ENCODE measurements around the gene GRK1.

The GRK1 gene

DNA sequence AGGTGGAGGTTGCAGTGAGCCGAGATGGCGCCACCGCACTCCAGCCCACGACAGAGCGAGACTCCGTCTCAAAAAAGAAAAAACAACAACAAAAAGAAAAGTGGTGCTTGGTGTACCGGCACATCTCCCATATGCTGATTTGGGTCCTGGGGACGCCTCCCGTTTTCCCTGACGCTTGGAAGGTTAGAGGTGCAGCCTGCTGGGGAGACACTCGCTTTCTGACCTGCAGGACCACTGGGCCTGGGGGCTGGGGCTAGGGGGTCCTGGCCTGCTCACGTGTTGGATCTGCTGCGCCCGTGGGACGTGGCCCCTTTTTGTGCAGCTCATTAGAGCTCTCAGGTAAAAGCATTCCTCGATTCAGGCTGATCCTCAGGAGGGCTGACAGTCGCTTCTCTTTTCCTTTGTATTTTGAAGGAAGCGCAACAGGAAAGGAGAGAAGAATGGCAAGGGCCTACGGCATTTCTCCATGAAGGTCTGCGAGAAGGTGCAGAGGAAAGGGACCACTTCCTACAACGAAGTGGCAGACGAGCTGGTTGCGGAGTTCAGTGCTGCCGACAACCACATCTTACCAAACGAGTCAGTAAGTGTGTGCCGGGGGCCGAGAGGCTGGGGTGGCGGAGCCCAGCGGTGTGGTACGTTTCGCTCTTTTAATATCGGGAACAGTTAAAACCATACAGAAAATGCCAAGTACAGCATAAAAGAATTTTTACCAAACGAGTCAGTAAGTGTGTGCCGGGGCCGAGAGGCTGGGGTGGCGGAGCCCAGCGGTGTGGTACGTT, 34.1 kb upstream of the GRK1 start:
- no peak for DNase-seq

DNA sequence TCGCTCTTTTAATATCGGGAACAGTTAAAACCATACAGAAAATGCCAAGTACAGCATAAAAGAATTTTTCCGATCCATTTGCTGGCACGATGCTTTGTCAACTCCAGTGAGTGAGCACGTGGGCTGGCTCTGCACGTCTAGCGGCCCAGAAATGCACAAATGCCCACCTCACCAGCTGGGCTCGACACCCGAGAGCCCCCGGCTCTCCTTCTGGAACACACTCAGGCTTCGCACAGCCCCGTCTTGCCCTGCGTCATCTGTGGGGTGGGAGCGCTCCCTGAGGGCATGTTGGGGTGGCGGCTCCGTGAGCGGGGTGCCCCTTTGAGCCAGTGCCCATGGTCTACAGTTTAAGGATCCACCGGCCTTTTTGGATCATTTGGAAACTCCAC, 33.5 kb upstream of the GRK1 start:
- no peak for DNase-seq

DNA sequence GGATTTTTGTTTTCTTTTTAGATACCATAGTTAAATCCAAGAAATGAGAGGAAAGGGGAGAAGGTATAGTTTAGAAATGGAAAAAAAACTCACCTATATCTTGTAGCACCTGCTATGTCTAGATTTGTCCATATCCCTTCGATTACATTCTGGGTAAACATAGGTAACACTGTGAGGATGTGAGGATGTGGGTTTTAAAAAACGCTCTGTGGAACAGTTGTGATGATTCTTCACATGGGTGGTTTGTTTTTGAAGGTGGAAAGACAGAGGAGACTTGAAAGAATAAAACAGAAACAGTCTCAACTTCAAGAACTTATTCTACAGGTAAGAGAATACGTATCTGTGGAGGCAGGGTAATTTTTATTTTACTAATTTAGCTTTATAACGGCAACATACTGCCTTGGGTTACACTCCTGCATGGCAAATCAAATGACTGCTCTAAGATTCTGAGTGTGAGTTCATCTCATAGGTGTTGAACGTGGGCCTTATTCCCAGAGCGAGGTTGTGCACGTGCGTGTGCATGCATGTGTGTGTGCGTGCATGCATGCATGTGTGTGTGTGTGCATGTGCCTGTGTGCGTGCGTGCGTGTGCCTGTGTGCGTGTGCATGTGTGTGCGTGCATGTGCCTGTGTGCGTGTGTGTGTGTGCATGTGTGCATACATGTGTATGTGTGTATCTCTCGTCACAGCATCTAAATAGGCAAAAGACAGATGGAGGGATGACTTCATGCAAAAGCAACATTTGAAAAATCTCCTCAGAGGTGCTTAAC, 32.6 kb upstream of the GRK1 start:
- no peak for DNase-seq

DNA sequence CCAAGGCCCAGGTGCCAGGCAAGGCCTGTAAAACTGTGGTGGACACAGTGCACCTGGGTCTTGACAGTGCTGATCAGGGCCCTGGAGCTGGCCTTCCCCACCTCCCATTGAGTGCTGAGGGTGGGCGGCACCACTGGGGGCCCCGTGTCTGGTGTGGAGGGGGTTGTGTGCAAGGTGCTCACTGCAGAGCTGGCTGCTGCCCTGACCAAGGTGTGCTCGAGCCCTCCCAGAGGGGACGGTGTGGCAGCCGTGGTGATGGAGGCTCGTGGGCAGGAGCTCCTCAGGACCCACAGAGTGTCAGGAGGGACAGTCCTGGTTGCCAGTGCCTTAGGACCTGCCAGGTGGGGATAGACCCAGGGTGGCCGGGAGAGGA, 32.0 kb upstream of the GRK1 start:
- no peak for DNase-seq

DNA sequence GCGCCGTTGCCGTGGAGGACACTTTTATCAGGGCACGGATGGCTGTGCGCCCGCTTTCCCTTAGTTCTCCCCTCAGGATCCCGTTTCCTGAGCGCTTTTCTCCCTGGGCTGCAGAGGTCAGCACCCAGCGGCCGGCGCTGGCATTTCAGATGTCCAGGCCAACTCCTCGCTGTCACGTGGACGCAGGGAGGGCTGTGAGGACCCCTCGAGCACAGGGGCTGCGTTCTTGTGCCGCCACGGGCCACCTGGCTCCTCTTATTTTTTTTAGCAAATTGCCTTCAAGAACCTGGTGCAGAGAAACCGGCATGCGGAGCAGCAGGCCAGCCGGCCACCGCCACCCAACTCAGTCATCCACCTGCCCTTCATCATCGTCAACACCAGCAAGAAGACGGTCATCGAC, 31.3 kb upstream of the GRK1 start:
- DNase-seq: no peak

DNA sequence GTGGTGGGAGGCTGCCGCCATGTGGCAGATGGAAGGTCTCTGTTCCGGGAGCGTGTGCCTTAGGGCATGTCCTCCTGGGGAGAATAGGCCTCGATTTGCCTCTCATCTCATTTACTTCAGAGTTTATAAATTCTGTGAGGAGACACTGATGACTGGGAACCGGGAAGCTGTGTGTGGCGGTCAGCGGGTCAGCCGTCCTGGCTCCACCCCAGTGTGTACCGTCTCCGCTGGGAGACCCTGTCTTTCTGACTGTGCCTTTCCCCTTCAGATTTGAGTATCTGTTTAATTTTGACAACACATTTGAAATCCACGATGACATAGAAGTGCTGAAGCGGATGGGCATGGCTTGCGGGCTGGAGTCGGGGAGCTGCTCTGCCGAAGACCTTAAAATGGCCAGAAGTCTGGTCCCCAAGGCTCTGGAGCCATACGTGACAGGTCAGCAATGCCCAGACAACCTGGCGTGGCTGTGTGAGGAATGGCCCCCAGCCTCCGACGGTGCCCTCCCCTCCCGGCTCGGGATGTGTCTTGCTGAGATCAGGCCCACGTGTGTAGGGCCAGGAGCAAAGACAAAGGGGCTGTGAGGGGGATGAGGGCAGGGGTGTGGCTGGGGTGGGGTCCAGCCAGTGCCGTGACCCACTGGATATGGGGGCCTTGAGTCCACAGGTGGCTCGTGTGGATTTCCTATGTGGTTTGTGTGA, 30.6 kb upstream of the GRK1 start:
- no peak for DNase-seq

DNA sequence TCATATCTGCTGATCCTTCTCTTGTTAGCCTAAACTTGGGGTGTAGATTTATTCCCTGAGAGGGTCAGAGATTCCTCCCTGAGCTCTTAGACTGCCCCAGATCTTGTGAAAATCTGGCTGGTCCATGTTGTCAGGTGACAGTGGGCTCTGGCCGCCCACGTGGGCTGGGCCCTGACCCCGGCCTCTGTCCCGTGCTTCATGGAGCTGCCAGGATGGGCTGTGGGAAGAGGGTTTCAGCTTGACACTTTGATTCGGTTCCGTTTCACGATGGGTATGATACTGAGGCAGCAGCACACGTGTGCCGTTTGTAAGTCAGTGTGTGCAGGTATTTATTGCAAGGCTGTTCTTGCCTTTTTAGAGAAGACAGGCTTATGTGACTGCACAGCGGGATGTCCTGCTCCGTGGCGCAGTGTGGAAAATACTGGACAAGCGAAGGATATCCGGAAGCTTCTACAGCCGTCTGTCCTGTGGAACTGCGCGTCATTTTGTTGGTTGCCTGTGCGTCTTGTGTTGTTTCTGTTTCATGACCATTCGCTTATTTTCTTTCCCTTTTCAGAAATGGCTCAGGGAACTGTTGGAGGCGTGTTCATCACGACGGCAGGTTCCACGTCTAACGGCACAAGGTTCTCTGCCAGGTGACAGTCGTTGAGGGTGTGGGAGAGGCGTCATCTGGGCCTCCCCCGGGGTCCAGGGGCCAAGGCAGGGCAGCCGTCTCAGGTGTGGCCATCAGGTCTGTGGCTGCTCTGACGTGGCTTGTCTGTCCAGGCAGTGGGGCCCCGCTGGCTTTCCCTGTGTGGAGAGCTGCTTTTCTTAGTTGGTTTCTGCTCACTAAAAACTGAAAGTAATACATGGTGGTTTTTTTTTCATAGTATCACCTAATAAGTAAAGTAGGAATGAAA, 29.5 kb upstream of the GRK1 start:
- DNase-seq: no peak

DNA sequence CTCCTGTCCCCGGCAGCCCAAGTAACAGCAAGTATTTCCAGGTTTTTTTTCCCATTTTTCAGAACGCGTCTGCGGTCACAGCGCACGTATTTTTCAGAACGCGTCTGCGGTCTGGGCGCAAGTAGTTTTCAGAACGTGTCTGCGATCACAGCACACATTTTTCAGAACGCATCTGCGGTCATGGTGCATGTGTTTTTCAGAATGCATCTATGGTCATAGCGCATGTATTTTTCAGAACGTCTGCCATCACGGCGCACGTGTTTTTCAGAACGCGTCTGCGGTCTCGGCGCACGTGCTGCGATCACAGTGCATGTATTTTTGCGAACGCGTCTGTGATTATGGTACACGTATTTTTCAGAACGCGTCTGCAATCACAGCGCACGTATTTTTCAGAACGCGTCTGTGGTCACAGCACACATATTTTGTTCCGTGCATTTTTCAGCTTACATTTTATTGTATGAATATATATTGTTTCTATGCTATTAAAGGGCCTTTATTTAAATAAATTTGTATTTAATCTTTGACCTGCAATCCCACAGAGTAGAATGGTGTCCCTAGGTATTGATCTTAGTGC, 28.8 kb upstream of the GRK1 start:
- DNase-seq: no peak

DNA sequence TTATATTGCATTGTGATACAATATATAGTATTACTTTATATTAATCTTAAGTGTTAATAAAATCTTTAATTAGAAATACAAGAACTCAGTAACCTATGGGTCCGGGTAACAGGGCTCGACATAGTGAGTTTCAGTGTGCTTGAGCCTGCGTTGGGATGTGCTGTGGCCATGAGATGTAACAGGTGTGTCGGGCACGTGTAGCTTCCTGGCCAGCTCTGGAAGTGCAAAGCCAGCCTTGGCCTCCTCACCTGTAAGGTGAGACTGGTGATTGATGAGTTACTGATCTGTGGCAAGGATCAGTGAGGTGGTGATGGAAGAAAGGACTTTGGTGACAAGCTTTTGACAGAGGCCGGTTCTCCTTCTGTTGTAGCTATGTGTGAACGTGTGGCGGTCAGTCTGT, 28.2 kb upstream of the GRK1 start:
- DNase-seq: no peak

DNA sequence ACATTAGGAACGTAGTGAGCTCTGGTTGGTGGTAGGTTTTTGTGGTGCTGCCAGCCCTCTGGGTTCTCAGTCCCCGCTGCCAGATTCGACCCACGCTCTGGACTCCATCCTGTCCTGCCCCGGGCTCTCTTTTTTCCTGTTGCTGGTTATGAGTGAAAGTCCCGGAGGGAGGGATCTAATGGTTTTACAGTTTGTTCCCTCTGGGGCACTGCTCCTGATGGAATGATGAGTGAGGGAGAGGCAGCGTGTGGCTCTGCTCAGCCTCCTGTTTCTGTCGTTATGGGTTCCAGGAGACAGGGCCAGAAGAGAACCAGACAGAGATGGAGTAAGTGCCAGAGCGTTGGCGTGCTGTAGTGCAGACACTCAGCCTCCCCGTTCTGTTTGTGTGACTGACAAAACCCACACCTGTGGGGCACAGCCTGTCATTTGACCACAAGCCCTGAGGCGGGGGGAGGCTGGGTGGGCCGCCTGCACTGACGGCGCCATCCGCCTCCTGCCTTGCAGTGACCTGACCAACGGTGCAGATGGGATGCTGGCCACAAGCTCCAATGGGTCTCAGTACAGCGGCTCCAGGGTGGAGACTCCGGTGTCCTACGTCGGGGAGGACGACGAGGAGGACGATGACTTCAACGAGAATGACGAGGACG, 27.3 kb upstream of the GRK1 start:
- DNase-seq: no peak

DNA sequence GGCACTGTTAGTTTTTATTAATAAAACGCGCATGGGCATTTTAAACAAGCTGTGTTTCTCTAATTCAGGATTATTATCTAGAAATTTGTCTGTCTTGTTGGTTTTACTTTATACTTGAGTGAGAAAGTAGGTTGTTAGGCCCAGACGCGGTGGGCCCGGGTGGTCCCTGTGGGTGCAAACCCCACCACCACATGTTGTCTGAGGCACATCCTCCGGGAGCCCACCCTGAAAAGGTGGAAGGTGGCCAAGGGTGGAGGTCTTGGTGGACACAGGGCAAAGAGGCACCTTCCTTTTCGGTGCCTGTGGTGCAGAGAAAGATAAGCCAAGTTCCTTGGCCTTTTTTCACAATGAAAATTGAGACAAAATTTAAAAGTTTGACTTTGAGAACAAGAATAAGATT, 25.6 kb upstream of the GRK1 start:
- no peak for DNase-seq

DNA sequence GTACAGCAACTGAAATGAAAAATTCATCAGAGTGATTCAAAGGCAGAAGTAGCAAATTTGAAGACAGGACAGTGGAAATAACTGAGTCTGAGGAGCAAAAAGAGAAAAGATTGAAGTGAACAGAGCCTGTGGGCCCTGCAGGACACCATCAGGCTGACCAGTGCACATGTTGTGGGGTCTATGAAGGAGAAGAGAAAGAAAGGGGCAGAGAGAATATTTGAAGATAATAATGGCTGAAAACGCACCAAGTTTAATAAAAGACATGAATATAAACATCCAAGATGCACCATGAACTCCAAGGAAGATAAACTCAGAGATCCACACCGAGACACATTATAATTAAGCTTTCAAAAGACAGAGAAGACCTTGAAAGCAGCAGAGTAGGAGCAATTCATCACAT, 24.5 kb upstream of the GRK1 start:
- DNase-seq: no peak

DNA sequence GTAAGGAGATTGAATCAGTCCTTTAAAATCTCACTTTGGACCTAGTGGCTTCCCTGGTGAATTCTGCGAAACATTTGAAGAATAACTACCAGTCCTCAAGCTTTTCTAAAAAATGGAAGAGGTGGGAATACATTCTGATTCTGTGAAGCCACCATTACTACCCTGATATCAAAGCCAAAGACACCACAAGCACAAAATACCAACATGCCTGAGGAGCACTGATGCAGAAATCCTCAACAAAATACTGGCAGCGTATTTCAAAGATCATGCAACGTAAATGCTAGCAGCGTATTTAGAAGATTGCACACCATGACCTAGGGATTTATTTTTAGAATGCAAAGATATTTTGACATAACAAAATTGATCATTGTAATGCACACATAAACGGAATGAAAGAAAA, 23.4 kb upstream of the GRK1 start:
- no peak for DNase-seq

DNA sequence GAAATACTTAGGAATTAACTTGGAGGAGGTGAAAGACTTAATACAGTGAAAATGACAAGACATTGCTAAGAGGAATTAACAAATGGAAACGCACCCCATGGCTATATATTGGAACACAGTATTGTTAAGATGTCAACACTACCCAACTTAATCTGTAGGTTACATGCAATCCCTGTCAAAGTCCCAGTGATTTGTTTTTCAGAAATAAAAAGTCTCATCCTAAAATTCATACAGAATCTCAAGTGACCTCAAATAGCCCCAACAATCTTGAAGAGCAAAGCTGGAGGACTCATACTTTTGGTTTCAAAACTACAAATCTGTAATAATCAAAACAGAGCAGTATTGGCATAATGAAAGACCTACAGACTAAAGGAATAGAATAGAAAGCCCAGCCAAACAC, 22.2 kb upstream of the GRK1 start:
- no peak for DNase-seq

DNA sequence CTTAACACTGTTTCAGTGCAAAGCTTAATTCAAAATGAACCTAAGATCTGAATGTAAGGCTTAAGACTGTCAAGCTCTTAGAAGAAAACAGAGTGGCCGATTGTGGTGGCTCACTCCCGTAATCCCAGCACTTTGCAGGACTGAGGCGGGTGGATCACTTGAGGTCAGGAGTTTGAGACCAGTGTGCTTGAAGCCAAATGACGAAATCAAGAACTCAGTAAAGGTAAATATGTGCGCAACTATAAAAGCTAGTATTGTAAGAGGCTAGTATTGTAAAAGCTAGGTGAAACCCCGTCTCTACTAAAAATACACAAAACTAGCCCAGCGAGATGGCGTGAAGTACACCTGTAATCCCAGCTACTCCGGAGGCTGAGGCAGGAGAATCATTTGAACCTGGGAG, 21.7 kb upstream of the GRK1 start:
- no peak for DNase-seq

DNA sequence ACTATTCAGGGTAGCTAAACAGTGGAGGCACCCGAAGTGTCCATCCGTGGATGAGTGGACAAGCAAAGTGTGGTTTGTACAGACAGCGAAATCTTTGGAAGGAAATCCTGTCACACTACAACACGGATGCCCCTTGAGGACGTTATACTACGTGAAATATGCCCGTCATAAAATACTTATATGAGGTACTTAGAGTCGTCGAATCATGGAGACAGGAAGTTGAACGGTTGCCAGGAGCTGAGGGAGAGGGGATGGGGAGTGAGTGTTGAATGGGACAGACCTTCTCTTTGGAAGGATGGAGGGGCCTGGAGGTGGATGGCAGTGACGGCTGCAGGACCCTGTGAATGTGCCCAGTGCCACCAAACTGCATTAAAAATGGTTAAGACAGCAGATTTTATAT, 20.6 kb upstream of the GRK1 start:
- DNase-seq: no peak

DNA sequence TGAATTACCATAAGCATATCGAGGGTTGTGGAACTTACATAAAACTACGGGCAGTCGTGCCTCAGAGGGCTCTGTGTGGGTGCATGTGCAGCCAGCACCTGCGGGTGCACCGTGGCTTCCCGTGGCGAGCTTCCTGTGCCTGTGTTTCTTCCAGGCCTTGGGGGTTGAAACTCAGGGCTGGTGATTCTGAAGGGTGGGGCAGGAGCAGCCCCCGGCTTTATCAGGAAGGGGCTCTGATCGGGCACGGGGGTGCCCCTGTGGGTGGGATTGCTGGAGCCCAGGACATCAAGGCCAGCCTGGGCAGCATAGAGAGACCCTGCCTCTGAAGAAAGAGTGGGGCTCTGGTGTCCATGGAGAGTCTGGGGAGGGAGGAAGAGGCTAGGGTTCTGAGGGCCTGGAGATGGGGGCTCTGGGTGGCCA, 20.1 kb upstream of the GRK1 start:
- DNase-seq: no peak

DNA sequence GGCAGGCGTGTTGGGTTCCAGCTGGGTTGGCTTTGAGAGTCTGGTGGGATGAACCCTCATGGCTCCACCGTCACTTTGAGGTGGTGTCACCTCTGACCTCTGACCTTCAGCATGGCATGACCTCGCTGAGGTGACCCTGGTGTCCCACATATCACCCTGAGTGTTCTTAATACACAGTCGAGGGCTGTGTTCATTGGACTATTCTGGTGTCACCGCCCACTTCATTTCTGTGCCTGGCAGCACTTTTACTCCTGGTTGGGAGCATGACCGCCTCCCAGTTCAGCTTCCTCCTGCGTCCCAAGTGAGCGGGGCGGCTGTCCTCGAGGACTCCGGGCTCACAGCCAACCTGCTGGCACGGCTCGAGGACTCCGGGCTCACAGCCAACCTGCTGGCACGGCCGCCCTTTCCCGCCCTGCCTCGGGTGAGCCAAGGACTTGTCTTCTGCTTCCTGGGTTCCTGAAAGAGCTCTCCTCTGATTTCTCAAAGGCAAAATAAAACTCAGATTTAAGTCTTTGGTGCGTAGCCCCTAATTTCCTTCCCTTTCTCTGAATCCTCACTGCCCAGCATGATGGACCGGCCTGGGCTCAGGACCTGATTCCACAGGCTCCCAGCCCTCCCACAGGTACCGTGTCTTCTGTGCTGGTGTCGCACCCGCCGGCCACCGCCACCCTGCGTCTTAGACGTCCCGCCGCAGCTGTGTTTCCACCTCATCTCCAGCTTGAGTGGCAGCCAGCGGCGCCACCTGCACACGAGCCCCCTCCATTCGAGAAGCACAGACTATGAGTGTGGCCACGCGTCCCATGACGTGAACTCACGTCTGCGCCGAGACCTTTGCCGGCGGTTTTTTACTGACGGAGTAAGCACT, 19.4 kb upstream of the GRK1 start:
- DNase-seq: no peak

DNA sequence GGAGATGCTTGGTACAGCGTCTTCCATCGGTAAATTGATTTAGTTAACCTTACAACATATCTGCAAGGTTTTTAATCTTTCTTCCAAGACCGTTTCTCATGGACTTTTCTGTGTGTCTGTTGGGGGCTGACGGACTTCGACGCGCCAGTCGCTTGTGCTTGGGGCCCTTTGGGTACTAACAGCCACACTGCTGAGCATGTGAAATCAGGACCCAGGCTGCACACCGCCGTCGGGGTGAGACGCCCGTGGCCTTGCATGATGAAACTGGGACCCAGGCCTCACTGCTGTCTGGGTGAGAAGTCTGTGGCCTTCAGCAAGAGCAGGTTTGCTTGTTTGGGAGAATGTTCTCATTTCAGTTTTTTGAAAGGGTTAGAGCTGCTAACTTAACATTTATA, 18.8 kb upstream of the GRK1 start:
- DNase-seq: no peak

DNA sequence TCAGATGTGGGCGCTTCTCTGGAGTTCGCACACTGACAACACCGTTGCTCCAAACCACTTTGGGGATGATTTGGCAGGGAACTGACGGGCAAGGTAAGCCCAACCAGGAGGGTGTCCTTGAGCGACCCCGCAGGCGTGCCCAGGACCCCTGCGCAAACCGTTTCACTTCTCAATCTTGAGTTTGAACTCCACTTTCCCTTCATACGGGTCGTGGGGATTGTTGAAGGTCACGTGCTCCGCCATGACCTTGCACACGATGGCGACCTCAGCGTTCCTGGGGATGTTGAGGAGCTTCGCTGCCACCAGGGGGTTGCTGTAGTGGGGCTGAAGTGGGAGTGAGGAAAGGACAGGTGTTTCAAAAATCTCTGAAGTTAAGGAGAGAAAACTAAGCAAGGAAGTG, 17.8 kb upstream of the GRK1 start:
- DNase-seq: no peak

DNA sequence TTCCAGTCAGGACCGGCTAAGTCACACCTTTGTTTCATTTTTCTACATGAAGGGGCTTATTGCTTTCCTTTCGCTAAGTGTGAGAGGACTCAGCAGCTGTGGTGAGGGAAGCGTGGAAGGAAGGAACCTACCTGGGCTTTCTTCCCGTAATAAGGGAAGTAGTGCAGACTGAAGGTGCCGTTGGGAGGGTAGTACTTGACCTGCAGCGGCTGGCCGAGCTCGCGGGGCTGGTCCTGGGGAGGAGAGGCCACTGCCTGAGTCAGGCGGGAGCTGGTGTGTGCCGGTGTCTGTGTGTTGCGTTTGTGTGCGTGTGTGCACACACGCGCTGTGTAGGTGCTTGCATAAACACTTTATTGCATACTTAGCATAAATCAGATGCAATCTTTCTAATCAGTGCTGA, 16.7 kb upstream of the GRK1 start:
- DNase-seq: no peak
